Kidney epithelial cell (primary cell): Measurements from ENCODE around the gene SPATA22. TPM values are rescaled to one million over a fixed set of nuclear protein-coding genes. Genes with fewer than 3 reads are reported as not detected.
"Not testable (repeated sequence)": the region's sequence is repeated elsewhere in the genome, so short reads cannot be mapped to it uniquely, and the experiment has no call there.

Experiments used
- DNase-seq: peaks from one replicate; pipeline ENCODE4 v3.0.0-alpha.2; 2010; ENCODE audit warnings: low read depth
- H3K27me3 ChIP-seq: 2 replicates; pipeline ENCODE4 v1.6.0; 2011; ENCODE audit warnings: low read length; ENCODE audit not compliant: control insufficient read depth, insufficient read depth
- H3K36me3 ChIP-seq: 2 replicates; pipeline ENCODE4 v1.5.1; 2011; ENCODE audit warnings: low read length; ENCODE audit not compliant: control insufficient read depth, insufficient read depth
- H3K4me3 ChIP-seq: 2 replicates; pipeline ENCODE4 v1.5.1; 2011; ENCODE audit warnings: low read depth, mild to moderate bottlenecking, control low read depth, low read length
- CTCF ChIP-seq: IDR thresholded peaks from 2 replicates; pipeline ENCODE4 v1.5.1; 2011; ENCODE audit warnings: mild to moderate bottlenecking, moderate library complexity, low read length, control low read depth, inconsistent platforms; ENCODE audit not compliant: insufficient read depth, poor library complexity, severe bottlenecking
- total RNA-seq: library from RNA; depleted of rRNA; stranded (reverse); fragments of >200 nt; gene quantifications from 2 replicates; pipeline ENCODE4 v1.2.3, GENCODE V29; 2015

SPATA22 gene
- total RNA-seq, 1 donor from 2014 or later, result not detected

- DNase-seq, result no peak
- no peaks in the 10 kb centered on the region for H3K27me3 ChIP-seq
- no peak for TF ChIP-seq CTCF
- H3K36me3 ChIP-seq, result no peaks in the 10 kb centered on the region
- no peak within 1 kb of the TSS for H3K4me3 ChIP-seq
These were observed 73.3 kb downstream of the SPATA22 start, which contains the start of gene OR1E1 for GRCh38 chr17:3398310-3398709. Gene OR1E1 (minus strand): TSS chr17:3398410. CDS start chr17:3398410, 0 bp downstream.

GRCh38 chr17:3397801-3398200 is 73.8 kb downstream of the SPATA22 start:
- DNase-seq, H3K36me3 ChIP-seq, H3K27me3 ChIP-seq, H3K4me3 ChIP-seq: not testable (repeated sequence)

Other genes starting within 250 kb of the SPATA22 start
- gene OR3A1, start 173.5 kb downstream of the SPATA22 start, total RNA-seq, result 0.14 TPM in 1 of 2 replicates, not detected in the other
- gene OR3A2, start 85.5 kb downstream of the SPATA22 start, total RNA-seq, result 1.0 and 3.3 TPM in 2 replicates
- not detected in 2 replicates for gene OR1E1, start 73.4 kb downstream of the SPATA22 start, total RNA-seq
- not detected in 2 replicates for gene OR3A3, start 60.4 kb downstream of the SPATA22 start, total RNA-seq
- not detected in 2 replicates for gene OR1E2, start 38.0 kb downstream of the SPATA22 start, total RNA-seq
- not detected in 2 replicates for gene ASPA, start 4.2 kb upstream of the SPATA22 start, total RNA-seq
- gene TRPV3, start 86.0 kb upstream of the SPATA22 start, total RNA-seq, result 2.1 and 2.9 TPM in 2 replicates
- gene TRPV1, start 137.6 kb upstream of the SPATA22 start, total RNA-seq, result 2.0 and 2.2 TPM in 2 replicates
- 16.0 and 17.5 TPM in 2 replicates for gene SHPK, start 164.4 kb upstream of the SPATA22 start, total RNA-seq
- 49.4 and 55.4 TPM in 2 replicates for gene CTNS, start 164.9 kb upstream of the SPATA22 start, total RNA-seq
- 398 and 497 TPM in 2 replicates for gene TAX1BP3, start 196.8 kb upstream of the SPATA22 start, total RNA-seq
- 24.9 and 30.0 TPM in 2 replicates for gene EMC6, start 197.0 kb upstream of the SPATA22 start, total RNA-seq
- gene P2RX5, start 224.3 kb upstream of the SPATA22 start, total RNA-seq, result 6.0 and 8.4 TPM in 2 replicates